H1 (cell line): ENCODE measurements around the gene PABPC1L. TPM values are rescaled to one million over a fixed set of nuclear protein-coding genes. Genes with fewer than 3 reads are reported as not detected.

Source experiments
- ASH2L ChIP-seq: fragments of 200-600, 300-600 bp; sonication (generic); IDR thresholded peaks from one replicate; pipeline ENCODE4 v1.7.1; 2017; ENCODE audit warnings: low read length
- ATF3 ChIP-seq: IDR thresholded peaks from 2 replicates; pipeline ENCODE4 v1.6.1; 2011; ENCODE audit warnings: low read depth, mild to moderate bottlenecking, low read length; ENCODE audit not compliant: insufficient read depth
- NRF1 ChIP-seq: IDR thresholded peaks from 2 replicates; pipeline ENCODE4 v1.6.1; 2011; ENCODE audit warnings: mild to moderate bottlenecking, low read depth, low read length, improper control_type of control experiment
- TCF12 ChIP-seq: IDR thresholded peaks from 2 replicates; pipeline ENCODE4 v1.6.1; 2011; ENCODE audit warnings: low read depth, mild to moderate bottlenecking, low read length
- polyA plus RNA-seq, 7 experiments: library from polyadenylated mRNA; depleted of rRNA in 3 of 7; stranded (reverse) in 5 of 7; unstranded in 2 of 7; fragments of >200 nt in 5 of 7; fragments of 200-250 nt in 2 of 7; gene quantifications; 1 replicate in 5 of 7; 2 replicates in 1 of 7; 4 replicates in 1 of 7; pipeline versions ENCODE4 v1.2.1 to v1.2.3, GENCODE V29; 2011 to 2013; ENCODE audit warnings: missing spikeins in 2 of 7, mixed read lengths in 2 of 7
- total RNA-seq: library from RNA; stranded (reverse); fragmentation: NEBNext Ultra II Directional; extraction: Animal tissue kit (Norgen Biotek cat#: 25700); gene quantifications from 2 replicates; pipeline ENCODE4 v1.2.1, GENCODE V29; 2021

PABPC1L gene
- total and polyA plus RNA-seq, 2 of the 8 experiments (the other 6 are each of a cell fraction or from before 2014, with no cell fraction given): 61.1 to 108 TPM

- TF ChIP-seq ATF3 (no peak), ASH2L (no peak), NRF1 (no peak), TCF12 (no peak)
- TF ChIP-seq, all 59 proteins: peak for 0
These were observed 40.5 kb downstream of the PABPC1L start (continued) for GRCh38 chr20:44950368-44950767.
